ENCODE data around the gene STAB1. TPM values are rescaled to one million over a fixed set of nuclear protein-coding genes. Genes with fewer than 3 reads are reported as not detected.

STAB1 gene
- total and polyA plus RNA-seq, 2 donors (not counting 1 experiment from before 2014, with no cell fraction given): under 0.01 to 0.09 TPM

DNA sequence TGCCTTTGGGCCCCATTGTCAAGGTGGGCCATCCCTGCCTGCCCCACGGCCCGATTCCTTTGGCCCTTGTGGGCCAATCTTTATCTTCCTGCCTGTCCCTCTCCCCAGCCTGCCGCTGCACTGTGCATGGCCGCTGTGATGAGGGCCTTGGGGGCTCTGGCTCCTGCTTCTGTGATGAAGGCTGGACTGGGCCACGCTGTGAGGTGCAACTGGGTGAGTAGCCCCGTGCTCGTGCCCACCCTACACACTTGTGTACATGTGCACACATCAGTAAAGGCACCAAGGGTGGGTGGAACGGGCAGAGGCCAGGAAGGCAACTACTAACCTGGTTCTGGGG, 26.3 kb downstream of the STAB1 start:
- Histone ChIP-seq H3K36me3 (ENCODE audit: control insufficient read depth, insufficient read depth, low read length) (peaks cover 22% of the 10 kb centered on the region), H3K79me2 (ENCODE audit: control insufficient read depth, insufficient read depth, low read length) (no peaks in the 10 kb centered on the region)

DNA sequence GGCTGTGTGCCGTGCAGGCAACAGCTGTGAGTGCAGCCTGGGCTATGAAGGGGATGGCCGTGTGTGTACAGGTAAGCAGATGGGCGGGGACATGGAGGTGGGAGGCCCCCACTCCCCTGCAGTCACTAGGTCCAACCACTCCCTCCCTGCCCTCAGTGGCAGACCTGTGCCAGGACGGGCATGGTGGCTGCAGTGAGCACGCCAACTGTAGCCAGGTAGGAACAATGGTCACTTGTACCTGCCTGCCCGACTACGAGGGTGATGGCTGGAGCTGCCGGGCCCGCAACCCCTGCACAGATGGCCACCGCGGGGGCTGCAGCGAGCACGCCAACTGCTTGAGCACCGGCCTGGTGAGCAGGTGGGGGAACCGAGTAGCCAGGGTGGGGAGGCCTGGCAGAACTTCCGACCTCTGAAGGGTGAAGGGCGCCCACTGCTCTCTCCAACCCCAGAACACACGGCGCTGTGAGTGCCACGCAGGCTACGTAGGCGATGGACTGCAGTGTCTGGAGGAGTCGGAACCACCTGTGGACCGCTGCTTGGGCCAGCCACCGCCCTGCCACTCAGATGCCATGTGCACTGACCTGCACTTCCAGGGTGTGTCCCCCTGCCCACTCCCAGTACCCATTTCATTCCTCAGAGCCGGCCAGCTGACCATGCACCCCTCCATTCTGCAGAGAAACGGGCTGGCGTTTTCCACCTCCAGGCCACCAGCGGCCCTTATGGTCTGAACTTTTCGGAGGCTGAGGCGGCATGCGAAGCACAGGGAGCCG, 26.9 kb downstream of the STAB1 start:
- H2AFZ ChIP-seq (ENCODE audit: low read length): no peak overlapping the region
- peaks cover 8% of the 10 kb centered on the region for H3K4me1 ChIP-seq (ENCODE audit: control insufficient read depth, extremely low read depth, insufficient read depth, low read length)
- no peak overlapping the region for H3K4me3 ChIP-seq (replicated peaks in 1 of 4; ENCODE audit: control extremely low read depth in 1 of 4, insufficient read depth in 1 of 4, low read depth in 3 of 4, low read length in 4 of 4)
- no peak overlapping the region for H3K4me2 ChIP-seq (ENCODE audit: extremely low read depth, insufficient read depth, low read length)
- no peaks in the 10 kb centered on the region for H3K9me3 ChIP-seq (ENCODE audit: control insufficient read depth, insufficient read depth, low read depth, low read length)
- peaks cover 23% of the 10 kb centered on the region for H3K36me3 ChIP-seq (ENCODE audit: control insufficient read depth, insufficient read depth, low read length)
- no peak overlapping the region for H3K27ac ChIP-seq (ENCODE audit: insufficient read depth, low read length)
- no peaks in the 10 kb centered on the region for H4K20me1 ChIP-seq (ENCODE audit: control insufficient read depth, extremely low read depth, insufficient read depth, low read length)
- TF ChIP-seq CTCF (conservative IDR thresholded peaks at IDR 0.05 in 1 of 2, IDR thresholded peaks at IDR 0.05 in 1 of 2; ENCODE audit: low read depth in 1 of 2, low read length in 2 of 2): no peak
- TF ChIP-seq EZH2 (IDR thresholded peaks at IDR 0.05; ENCODE audit: low read length, missing control alignments): no peak
- no peaks in the 10 kb centered on the region for H3K27me3 ChIP-seq (ENCODE audit: control insufficient read depth, insufficient read depth, low read length)
- DNase-seq (ENCODE audit: low read depth in 2 of 2): no peak
- H3K79me2 ChIP-seq (ENCODE audit: control insufficient read depth, insufficient read depth, low read length): no peaks in the 10 kb centered on the region
- H3K9ac ChIP-seq (ENCODE audit: insufficient read depth, low read length): no peak overlapping the region

More for the DNA sequence above, 26.3 kb downstream of the STAB1 start:
- no peak overlapping the region for H2AFZ ChIP-seq (ENCODE audit: low read length)
- DNase-seq (ENCODE audit: low read depth in 2 of 2): no peak
- H3K4me3 ChIP-seq (replicated peaks in 1 of 4; ENCODE audit: control extremely low read depth in 1 of 4, insufficient read depth in 1 of 4, low read depth in 3 of 4, low read length in 4 of 4): no peak overlapping the region
- TF ChIP-seq CTCF (conservative IDR thresholded peaks at IDR 0.05 in 1 of 2, IDR thresholded peaks at IDR 0.05 in 1 of 2; ENCODE audit: low read depth in 1 of 2, low read length in 2 of 2): no peak
- no peak for TF ChIP-seq EZH2 (IDR thresholded peaks at IDR 0.05; ENCODE audit: low read length, missing control alignments)
- H3K27ac ChIP-seq (ENCODE audit: insufficient read depth, low read length): no peak overlapping the region
- no peaks in the 10 kb centered on the region for H3K9me3 ChIP-seq (ENCODE audit: control insufficient read depth, insufficient read depth, low read depth, low read length)
- H3K4me1 ChIP-seq (ENCODE audit: control insufficient read depth, extremely low read depth, insufficient read depth, low read length): peaks cover 7% of the 10 kb centered on the region
- no peak overlapping the region for H3K4me2 ChIP-seq (ENCODE audit: extremely low read depth, insufficient read depth, low read length)
- H3K27me3 ChIP-seq (ENCODE audit: control insufficient read depth, insufficient read depth, low read length): no peaks in the 10 kb centered on the region
- no peaks in the 10 kb centered on the region for H4K20me1 ChIP-seq (ENCODE audit: control insufficient read depth, extremely low read depth, insufficient read depth, low read length)
- H3K9ac ChIP-seq (ENCODE audit: insufficient read depth, low read length): no peak overlapping the region

- H3K79me2 ChIP-seq (ENCODE audit: control insufficient read depth, insufficient read depth, low read length): no peaks in the 10 kb centered on the region
- H3K27ac ChIP-seq (ENCODE audit: insufficient read depth, low read length): no peak overlapping the region
- TF ChIP-seq CTCF (conservative IDR thresholded peaks at IDR 0.05 in 1 of 2, IDR thresholded peaks at IDR 0.05 in 1 of 2; ENCODE audit: low read depth in 1 of 2, low read length in 2 of 2): no peak
- no peak for TF ChIP-seq EZH2 (IDR thresholded peaks at IDR 0.05; ENCODE audit: low read length, missing control alignments)
- no peaks in the 10 kb centered on the region for H3K9me3 ChIP-seq (ENCODE audit: control insufficient read depth, insufficient read depth, low read depth, low read length)
- peaks cover 28% of the 10 kb centered on the region for H3K36me3 ChIP-seq (ENCODE audit: control insufficient read depth, insufficient read depth, low read length)
- no peak overlapping the region for H3K9ac ChIP-seq (ENCODE audit: insufficient read depth, low read length)
- H3K4me3 ChIP-seq (replicated peaks in 1 of 4; ENCODE audit: control extremely low read depth in 1 of 4, insufficient read depth in 1 of 4, low read depth in 3 of 4, low read length in 4 of 4): no peak overlapping the region
- H4K20me1 ChIP-seq (ENCODE audit: control insufficient read depth, extremely low read depth, insufficient read depth, low read length): no peaks in the 10 kb centered on the region
- no peaks in the 10 kb centered on the region for H3K27me3 ChIP-seq (ENCODE audit: control insufficient read depth, insufficient read depth, low read length)
- H3K4me2 ChIP-seq (ENCODE audit: extremely low read depth, insufficient read depth, low read length): no peak overlapping the region
- H2AFZ ChIP-seq (ENCODE audit: low read length): no peak overlapping the region
- DNase-seq (ENCODE audit: low read depth in 2 of 2): no peak
- H3K4me1 ChIP-seq (ENCODE audit: control insufficient read depth, extremely low read depth, insufficient read depth, low read length): peaks cover 14% of the 10 kb centered on the region
These were observed 27.6 kb downstream of the STAB1 start for GRCh38 chr3:52522651-52523251.
